ENCODE data around the gene CWC15.

The CWC15 gene

GRCh38 chr11:94972700-94973098 lies 657 bp downstream of the CWC15 start:
- TF ChIP-seq CTCF (conservative IDR thresholded peaks at IDR 0.05; ENCODE audit: low read depth, low read length) = no peak
- DNase-seq (ENCODE audit: low read depth) = no peak
- peak overlapping the region; percentile 95 for H3K4me3 ChIP-seq (ENCODE audit: low read length)

GRCh38 chr11:94968334-94968958 lies 4.9 kb downstream of the CWC15 start:
- TF ChIP-seq CTCF (conservative IDR thresholded peaks at IDR 0.05; ENCODE audit: low read depth, low read length) = peak; percentile 63
- H3K4me3 ChIP-seq (ENCODE audit: low read length) = no peak overlapping the region
- DNase-seq (ENCODE audit: low read depth) = no peak

- TF ChIP-seq CTCF (conservative IDR thresholded peaks at IDR 0.05; ENCODE audit: low read depth, low read length) = no peak
- no peak overlapping the region for H3K4me3 ChIP-seq (ENCODE audit: low read length)
- no peak for DNase-seq (ENCODE audit: low read depth)
Measured at GRCh38 chr11:94964934-94965333, 8.4 kb downstream of the CWC15 start.

GRCh38 chr11:94961255-94961654 lies 12.1 kb downstream of the CWC15 start:
- DNase-seq (ENCODE audit: low read depth) = no peak
- TF ChIP-seq CTCF (conservative IDR thresholded peaks at IDR 0.05; ENCODE audit: low read depth, low read length) = no peak
- H3K4me3 ChIP-seq (ENCODE audit: low read length) = no peak overlapping the region

- no peak for TF ChIP-seq CTCF (conservative IDR thresholded peaks at IDR 0.05; ENCODE audit: low read depth, low read length)
- H3K4me3 ChIP-seq (ENCODE audit: low read length) = no peak overlapping the region
- no peak for DNase-seq (ENCODE audit: low read depth)
Measured at GRCh38 chr11:94960488-94960887, 12.9 kb downstream of the CWC15 start.

GRCh38 chr11:94959179-94959578 lies 14.2 kb downstream of the CWC15 start:
- H3K4me3 ChIP-seq (ENCODE audit: low read length) = no peak overlapping the region
- no peak for TF ChIP-seq CTCF (conservative IDR thresholded peaks at IDR 0.05; ENCODE audit: low read depth, low read length)
- DNase-seq (ENCODE audit: low read depth) = no peak

GRCh38 chr11:94958121-94958696 lies 15.1 kb downstream of the CWC15 start:
- DNase-seq (ENCODE audit: low read depth) = no peak
- H3K4me3 ChIP-seq (ENCODE audit: low read length) = no peak overlapping the region
- no peak for TF ChIP-seq CTCF (conservative IDR thresholded peaks at IDR 0.05; ENCODE audit: low read depth, low read length)

Data from retinal pigment epithelial cell (primary cell).